ENCODE data around the gene UTP11. TPM values are rescaled to one million over a fixed set of nuclear protein-coding genes. Genes with fewer than 3 reads are reported as not detected.
"Not testable (repeated sequence)": the region's sequence is repeated elsewhere in the genome, so short reads cannot be mapped to it uniquely, and the experiment has no call there.

Gene UTP11
- total and polyA plus RNA-seq, 11 donors: 30.7 to 51.6 (median 36.5) TPM

- Histone ChIP-seq H3K27ac (no peak overlapping the region), H3K4me1 (peaks cover 0 to 5% (median 0%) of the 10 kb centered on the region in 12 donors), H3K9me3 (no peaks in the 10 kb centered on the region), H3K36me3 (peaks cover 0 to 97% (median 88%) of the 10 kb centered on the region in 9 donors), H3K27me3 (no peaks in the 10 kb centered on the region), H3K4me3 (no peak overlapping the region)
- intact Hi-C loops (cut with DNase I): loop anchor here in 2 of 10 donors (2.0 kb wide), 2 partner anchors 82 to 86 kb away; no protein-coding TSS in a partner anchor
- ATAC-seq (no peak), DNase-seq (no peak)
- TF ChIP-seq CTCF (IDR thresholded peaks at IDR 0.05) (no peak), POLR2A (IDR thresholded peaks at IDR 0.05) (no peak)
- 96 to 97% (median 97%) methylated on average over 5 of the region's 5 CpGs for WGBS, 4 donors
Measured at GRCh38 chr1:37974567-37974966, 38.0 kb upstream of the UTP11 start.

- H3K27me3 ChIP-seq, H3K4me1 ChIP-seq, H3K9me3 ChIP-seq, H3K27ac ChIP-seq, DNase-seq, H3K4me3 ChIP-seq: not testable (repeated sequence)
- peak in 11 of 12 donors; percentile 44 to 73 (median 60) for TF ChIP-seq CTCF (IDR thresholded peaks at IDR 0.05)
- ATAC-seq: peak in 3 of 4 donors; percentile 49 to 66 (median 52)
- 50 to 55% (median 55%) methylated on average over 6 of the region's 6 CpGs for WGBS, 4 donors
- peaks cover 0 to 97% (median 88%) of the 10 kb centered on the region in 9 donors for H3K36me3 ChIP-seq
- intact Hi-C loops (cut with DNase I): loop anchor here in 9 of 10 donors (2.0 to 5.0 kb wide), 4 partner anchors 82 to 88 kb away; no protein-coding TSS in a partner anchor
Measured at GRCh38 chr1:37975083-37975482, 37.5 kb upstream of the UTP11 start.

GRCh38 chr1:37978541-37978940, 34.0 kb upstream of the UTP11 start:
- TF ChIP-seq POLR2A (IDR thresholded peaks at IDR 0.05) (no peak), CTCF (IDR thresholded peaks at IDR 0.05) (no peak)
- Histone ChIP-seq H3K9me3 (no peaks in the 10 kb centered on the region), H3K36me3 (peaks cover 4 to 100% (median 98%) of the 10 kb centered on the region in 9 donors), H3K27ac (no peak overlapping the region), H3K27me3 (no peaks in the 10 kb centered on the region), H3K4me3 (no peak overlapping the region), H3K4me1 (peaks cover 0 to 5% (median 0%) of the 10 kb centered on the region in 12 donors)
- intact Hi-C loops (cut with DNase I): loop anchor here in 7 of 10 donors (5.0 kb wide), 2 partner anchors 86 to 91 kb away; no protein-coding TSS in a partner anchor
- ATAC-seq: no peak
- no peak for DNase-seq
- WGBS, 4 donors: 82 to 90% (median 86%) methylated on average over 4 of the region's 4 CpGs

GRCh38 chr1:37983546-37983945, 29.0 kb upstream of the UTP11 start:
- Histone ChIP-seq H3K4me3 (no peak overlapping the region), H3K4me1 (peaks cover 0 to 12% (median 5%) of the 10 kb centered on the region in 12 donors), H3K27ac (no peak overlapping the region), H3K9me3 (no peaks in the 10 kb centered on the region), H3K27me3 (no peaks in the 10 kb centered on the region), H3K36me3 (peaks cover 6 to 97% (median 92%) of the 10 kb centered on the region in 9 donors)
- ATAC-seq (no peak), DNase-seq (peak in 1 of 5 donors; percentile 16)
- 91 to 98% (median 96%) methylated on average over 2 of the region's 2 CpGs for WGBS, 4 donors
- TF ChIP-seq CTCF (IDR thresholded peaks at IDR 0.05) (no peak), POLR2A (IDR thresholded peaks at IDR 0.05) (no peak)
- intact Hi-C loops (cut with DNase I): loop anchor here in 3 of 10 donors (5.0 to 10.0 kb wide), 4 partner anchors 39 to 179 kb away; partner anchors contain the start of genes C1orf122 (in 1 of the 3) and YRDC (in 1 of the 3)

All from heart left ventricle (tissue), 16 donors.